Sciatic nerve (tissue), 2 donors: ENCODE measurements around the gene NDUFA12. TPM values are rescaled to one million over a fixed set of nuclear protein-coding genes. Genes with fewer than 3 reads are reported as not detected.
"Not testable (repeated sequence)": the region's sequence is repeated elsewhere in the genome, so short reads cannot be mapped to it uniquely, and the experiment has no call there.

ENCODE experiments used
- ATAC-seq: fragments of 200-7000 bp; cut with Tn5 transposase; one replicate; pipeline ENCODE4 v1.9.1; 2020; ENCODE audit warnings: mild to moderate bottlenecking, moderate library complexity
- DNase-seq: peaks from one replicate; pipeline ENCODE4 v3.0.0-alpha.2; 2020; ENCODE audit warnings: low spot score
- intact Hi-C: fragments of 100-400 bp; cut with DNase I; formaldehyde crosslinking; loops from one replicate; pipeline ENCODE4 v1.14.2; 2022
- total RNA-seq: library from RNA; stranded (reverse); fragmentation: NEBNext Ultra II Directional; extraction: Animal tissue kit (Norgen Biotek cat#: 25700); gene quantifications from one replicate; pipeline ENCODE4 v1.2.1, GENCODE V29; 2021
- donor health status: DM: no; HTN: no; CAD: no.
- donor health status: DM: no; HTN: no; CAD: no.

The NDUFA12 gene
- 66.1 TPM for total RNA-seq

GRCh38 chr12:95003213-95003920 is at the start of gene NDUFA12:
Gene NDUFA12 (minus strand): TSS chr12:95003697. CDS start chr12:95003680, 17 bp downstream.
- DNase-seq: peak; percentile 96
- peak; percentile 100 for ATAC-seq
- intact Hi-C loops: no loop called here

DNA sequence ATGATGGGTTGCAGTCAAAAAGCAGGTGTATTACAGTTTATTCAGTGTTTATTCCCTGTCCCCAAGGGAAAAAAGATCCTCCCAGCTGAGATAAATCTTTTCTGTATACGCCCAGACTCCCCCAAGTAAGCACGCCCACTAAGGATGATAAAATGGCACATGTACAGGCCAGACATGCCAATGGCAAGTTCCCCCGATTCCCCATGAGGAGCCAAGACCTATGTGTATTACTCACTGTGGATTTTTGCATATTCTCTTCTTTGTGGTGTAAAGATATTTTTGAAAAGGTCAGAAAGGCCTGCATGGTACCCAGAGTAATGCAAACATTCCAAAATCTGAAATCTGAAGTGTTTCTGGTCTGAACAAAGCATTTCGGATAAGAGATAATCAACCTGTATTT is 47.7 kb upstream of the NDUFA12 start:
- DNase-seq (no peak), ATAC-seq (no peak)
- intact Hi-C loops: no loop called here

GRCh38 chr12:95037906-95038305 is 34.4 kb upstream of the NDUFA12 start:
- ATAC-seq: no peak
- no peak for DNase-seq
- intact Hi-C loops: no loop called here

DNA sequence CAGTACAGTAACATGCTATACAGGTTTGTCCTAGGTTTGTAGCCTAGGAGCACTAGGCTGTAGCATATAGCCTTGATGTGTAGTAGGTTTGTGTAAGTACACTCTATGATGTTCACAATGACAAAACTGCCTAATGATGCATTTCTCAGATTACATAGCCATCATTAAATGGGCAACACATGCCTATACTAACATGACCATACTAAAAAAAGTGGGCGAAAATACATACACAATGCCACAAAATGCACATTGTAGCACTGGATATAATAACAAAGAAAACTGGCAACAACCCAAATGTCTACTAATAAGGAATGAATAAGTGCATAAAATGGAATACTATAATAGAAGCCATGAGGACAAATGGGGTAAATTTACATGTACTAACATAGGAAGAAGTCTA is 31.3 kb upstream of the NDUFA12 start:
- no peak for ATAC-seq
- intact Hi-C loops: no loop called here
- no peak for DNase-seq

- no peak for DNase-seq
- no peak for ATAC-seq
- intact Hi-C loops: no loop called here
Observed at GRCh38 chr12:95022477-95022876, 19.0 kb upstream of the NDUFA12 start.

DNA sequence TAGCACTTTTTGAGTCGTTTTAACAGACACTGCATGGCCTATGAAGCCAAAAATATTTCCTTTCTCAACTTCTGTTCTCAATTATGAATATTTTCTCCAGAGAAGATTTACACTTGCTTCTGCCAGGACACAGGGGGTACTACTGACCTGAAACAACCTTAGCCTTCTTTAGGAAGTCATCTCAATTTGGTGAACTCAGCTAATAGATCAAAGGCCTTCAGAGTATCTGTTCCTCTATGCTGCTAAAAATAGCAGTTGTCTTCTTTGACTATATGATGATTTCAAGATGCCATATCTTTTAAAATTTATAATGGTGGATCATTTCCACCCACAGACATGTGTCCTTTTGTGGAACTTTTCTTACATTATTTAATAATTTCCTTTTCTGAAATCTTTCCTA is 14.0 kb upstream of the NDUFA12 start:
- intact Hi-C loops: no loop called here
- ATAC-seq (no peak), DNase-seq (no peak)

GRCh38 chr12:95016120-95016519 is 12.6 kb upstream of the NDUFA12 start:
- ATAC-seq (no peak), DNase-seq (no peak)
- intact Hi-C loops: no loop called here

DNA sequence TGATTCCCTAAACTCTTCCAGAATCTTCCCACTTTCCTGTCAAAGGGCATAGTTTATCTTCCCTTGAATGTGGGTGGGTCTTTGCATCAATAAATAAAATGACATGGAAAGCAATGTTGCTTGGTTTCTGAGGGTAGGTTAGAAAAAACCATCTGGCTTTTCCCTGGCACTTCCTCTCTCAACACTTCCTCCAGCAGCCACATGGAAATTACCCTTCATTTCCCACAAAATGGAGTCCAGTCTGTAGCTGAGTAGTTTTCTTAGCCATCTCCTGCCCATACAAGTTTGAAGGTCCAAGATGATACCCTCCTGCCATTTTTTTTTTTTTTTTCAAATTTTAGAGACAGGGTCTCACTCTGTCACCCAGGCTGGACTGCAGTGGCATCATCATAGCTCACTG is 11.1 kb upstream of the NDUFA12 start:
- intact Hi-C loops: no loop called here
- ATAC-seq (no peak), DNase-seq (no peak)

DNA sequence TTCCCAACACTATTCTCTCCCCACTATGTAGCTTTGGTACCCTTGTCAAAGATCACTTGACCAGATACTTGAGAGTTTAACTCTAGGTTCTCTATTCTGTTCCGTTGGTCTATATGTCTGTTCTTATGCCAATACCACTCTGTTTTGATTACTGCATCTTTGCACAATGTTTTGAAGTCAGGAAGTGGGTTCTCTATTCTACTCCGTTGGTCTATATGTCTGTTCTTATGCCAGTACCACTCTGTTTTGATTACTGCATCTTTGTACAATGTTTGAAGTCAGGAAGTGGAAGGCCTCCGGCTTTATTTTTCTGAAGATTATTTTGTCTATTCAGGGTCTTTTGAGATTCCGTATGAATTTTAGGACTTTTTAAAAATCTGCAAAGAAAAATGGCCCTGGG is 2.7 kb upstream of the NDUFA12 start:
- no peak for DNase-seq
- intact Hi-C loops: no loop called here
- no peak for ATAC-seq

GRCh38 chr12:95004610-95005009 is 1.1 kb upstream of the NDUFA12 start:
- intact Hi-C loops: no loop called here
- DNase-seq: no peak
- no peak for ATAC-seq

DNA sequence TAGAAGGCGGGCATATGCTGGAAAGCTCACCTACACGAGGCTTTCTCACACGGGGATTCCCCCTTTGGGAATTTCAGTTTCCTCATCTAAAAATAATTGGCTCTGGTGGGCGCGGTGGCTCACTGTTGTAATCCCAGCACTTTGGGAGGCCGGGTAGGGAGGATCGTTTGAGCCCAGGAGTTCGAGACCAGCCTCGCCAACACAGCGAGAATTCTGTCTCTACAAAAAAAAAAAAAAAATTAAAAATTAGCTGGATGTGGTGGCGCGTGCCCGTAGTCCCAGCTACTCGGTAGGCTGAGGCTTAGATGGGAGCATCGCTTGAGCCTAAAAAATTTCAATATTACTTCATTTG is 400 bp upstream of the NDUFA12 start:
- DNase-seq: no peak
- ATAC-seq: peak; percentile 25
- intact Hi-C loops: no loop called here

- no peak for ATAC-seq
- no peak for DNase-seq
- intact Hi-C loops: no loop called here
Observed at GRCh38 chr12:95002754-95003153, 743 bp downstream of the NDUFA12 start.

GRCh38 chr12:94998326-94998725 is 5.2 kb downstream of the NDUFA12 start:
- ATAC-seq: no peak
- intact Hi-C loops: no loop called here

GRCh38 chr12:94997726-94998125 is 5.8 kb downstream of the NDUFA12 start:
- DNase-seq (no peak), ATAC-seq (no peak)
- intact Hi-C loops: no loop called here

More at GRCh38 chr12:94998326-94998725, 5.2 kb downstream of the NDUFA12 start:
- DNase-seq: no peak

DNA sequence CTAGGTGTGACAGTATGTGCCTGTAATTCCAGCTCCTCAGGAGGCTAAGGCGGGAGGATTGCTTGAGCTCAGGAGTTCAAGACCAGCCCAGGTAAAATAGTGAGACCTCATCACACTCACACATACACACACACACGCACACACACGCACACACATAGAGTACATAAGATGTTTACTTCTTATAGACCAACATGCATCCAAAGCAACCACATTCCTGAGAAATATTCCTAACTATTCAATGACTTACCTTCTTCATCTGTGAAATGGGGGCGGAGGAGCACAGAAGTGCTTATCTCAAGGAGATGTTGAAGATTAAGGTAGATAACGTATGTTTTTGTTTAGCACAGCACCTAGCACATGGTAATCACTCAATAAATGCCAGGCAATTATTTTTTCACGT is 6.4 kb downstream of the NDUFA12 start:
- ATAC-seq (no peak), DNase-seq (no peak)
- intact Hi-C loops: no loop called here

DNA sequence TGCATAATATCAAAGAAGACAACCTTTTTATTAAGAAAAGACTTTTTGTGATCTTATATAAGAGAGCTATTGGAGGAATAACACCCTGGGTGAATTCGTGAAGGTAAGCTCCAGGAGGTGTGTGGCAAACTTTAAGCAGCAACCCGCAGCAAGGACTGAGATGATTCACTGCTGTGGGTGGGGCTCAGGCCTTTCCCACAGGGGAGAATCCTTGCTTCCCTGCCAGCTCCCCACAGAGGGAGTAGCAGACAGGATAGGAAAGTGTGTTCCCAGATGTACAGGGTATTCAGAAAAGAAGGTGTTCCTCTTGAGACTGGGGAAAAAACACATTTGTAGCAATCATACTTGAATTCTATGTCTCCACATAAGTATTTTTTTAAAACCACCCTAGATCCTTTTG is 9.2 kb downstream of the NDUFA12 start:
- no peak for DNase-seq
- no peak for ATAC-seq
- intact Hi-C loops: no loop called here

DNA sequence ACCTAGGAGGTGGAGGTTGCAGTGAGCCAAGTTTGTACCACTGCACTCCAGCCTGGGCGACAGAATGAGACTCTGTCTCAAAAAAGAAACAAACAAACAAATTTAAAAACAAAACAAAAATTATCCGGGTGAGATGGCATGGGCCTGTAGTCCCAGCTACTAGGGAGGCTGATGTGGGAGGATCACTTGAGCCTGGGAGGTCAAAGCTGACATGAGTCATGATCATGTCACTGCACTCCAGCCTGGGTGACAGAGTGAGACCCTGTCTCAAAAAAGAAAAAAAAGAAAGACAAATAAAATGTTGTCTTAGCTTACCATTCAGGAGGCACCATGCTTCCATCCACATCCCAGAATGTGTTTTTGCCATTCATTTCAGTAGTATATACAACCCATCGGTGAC is 9.6 kb downstream of the NDUFA12 start:
- DNase-seq, intact Hi-C loops: not testable (repeated sequence)

DNA sequence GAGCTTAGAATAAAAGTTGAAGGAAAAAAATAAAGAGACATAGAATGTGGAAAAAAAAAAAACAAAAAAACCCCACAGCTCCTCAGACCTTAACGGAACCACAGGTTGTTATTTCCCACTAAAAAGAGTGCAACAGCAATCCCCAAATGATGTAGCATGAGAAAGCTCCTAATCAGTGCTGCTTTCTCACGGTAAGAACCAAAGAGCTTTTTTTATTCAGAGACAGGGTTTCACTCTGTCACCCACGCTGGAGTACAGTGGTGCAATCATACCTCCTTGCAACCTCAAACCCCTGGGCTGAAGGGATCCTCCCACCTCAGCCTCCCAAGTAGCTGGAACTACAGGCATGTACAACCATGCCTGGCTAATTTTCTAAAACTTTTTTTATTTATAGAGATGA is 13.3 kb downstream of the NDUFA12 start:
- DNase-seq (no peak), ATAC-seq (no peak)
- intact Hi-C loops: no loop called here

More for the DNA sequence above, 9.6 kb downstream of the NDUFA12 start:
- ATAC-seq: not testable (repeated sequence)

- ATAC-seq: no peak
- intact Hi-C loops: no loop called here
- no peak for DNase-seq
Observed at GRCh38 chr12:94988471-94988870, 15.0 kb downstream of the NDUFA12 start.

- intact Hi-C loops: no loop called here
- no peak for DNase-seq
- no peak for ATAC-seq
Observed at GRCh38 chr12:94987801-94988200, 15.7 kb downstream of the NDUFA12 start.

DNA sequence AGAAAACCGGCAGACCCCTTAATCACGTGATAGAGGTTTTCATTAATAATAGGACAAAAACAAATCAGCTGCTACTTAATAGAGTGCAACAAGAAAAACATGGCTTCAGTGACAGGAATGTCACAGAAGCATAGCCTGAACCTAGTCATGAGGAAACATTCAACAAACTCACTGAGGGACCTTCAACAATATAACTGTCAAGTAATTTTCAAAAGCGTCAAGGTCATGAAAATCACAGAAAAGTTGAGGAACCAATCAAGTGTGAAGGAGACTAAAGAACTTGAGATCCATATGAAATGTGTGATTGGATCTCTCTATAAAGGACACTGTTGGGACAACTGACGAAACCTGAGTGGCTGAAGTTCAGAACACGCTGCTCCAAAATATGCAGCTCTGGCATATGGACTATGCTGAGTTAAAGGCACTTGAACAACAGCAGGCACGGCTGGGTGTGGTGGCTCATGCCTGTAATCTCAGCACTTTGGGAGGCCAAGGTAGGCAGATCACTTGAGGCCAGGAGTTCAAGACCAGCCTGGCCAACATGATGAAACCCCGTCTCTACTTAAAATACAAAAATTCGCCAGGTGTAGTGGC is 16.3 kb downstream of the NDUFA12 start:
- DNase-seq (no peak), ATAC-seq (no peak)
- intact Hi-C loops: no loop called here
